ENCODE data around the gene KCNJ11.

The KCNJ11 gene

DNA sequence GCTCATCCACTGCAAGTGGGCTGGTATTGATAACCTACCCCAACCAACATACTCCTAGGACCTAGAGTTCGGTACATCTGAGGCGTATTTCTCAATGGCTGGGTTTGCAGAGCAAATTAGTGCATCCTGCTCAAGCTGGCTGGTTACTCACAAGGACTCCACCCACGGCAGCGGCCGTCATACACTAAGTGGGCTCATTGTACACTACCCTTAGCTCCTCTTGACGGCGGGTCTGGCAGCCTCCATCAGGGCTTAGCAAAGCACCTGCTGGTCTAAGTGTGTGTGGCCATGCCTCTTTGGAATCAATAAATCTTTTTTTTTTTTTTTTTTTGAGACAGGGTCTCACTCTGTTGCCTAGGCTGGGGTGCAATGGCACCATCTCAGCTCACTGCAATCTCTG lies 20.2 kb upstream of the KCNJ11 start:
- no peak for DNase-seq (ENCODE audit: low read depth in 2 of 2)

GRCh38 chr11:17408026-17408425 lies 19.6 kb upstream of the KCNJ11 start:
- no peak for DNase-seq (ENCODE audit: low read depth in 2 of 2)

DNA sequence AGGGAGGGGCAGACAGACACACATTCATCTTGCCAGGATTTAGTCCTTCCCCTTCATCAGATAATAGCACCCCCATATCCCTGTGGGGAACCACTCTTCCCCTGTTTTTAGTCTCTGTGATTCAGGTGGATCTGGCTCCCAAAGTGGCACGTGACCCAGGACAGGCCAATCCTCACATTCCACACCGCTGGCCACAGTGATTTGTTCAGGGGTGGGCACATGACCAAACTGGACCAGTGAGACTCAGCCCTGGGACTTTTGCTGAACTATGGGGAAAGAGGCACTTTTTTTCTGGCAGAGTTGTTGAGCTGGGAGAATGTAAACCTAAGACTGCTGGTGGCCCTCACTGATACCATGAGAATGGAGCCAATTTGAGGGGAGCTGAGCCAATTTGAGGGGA lies 19.1 kb upstream of the KCNJ11 start:
- DNase-seq (ENCODE audit: low read depth in 2 of 2), result no peak

GRCh38 chr11:17406818-17407149 lies 18.3 kb upstream of the KCNJ11 start:
- no peak for DNase-seq (ENCODE audit: low read depth in 2 of 2)

DNA sequence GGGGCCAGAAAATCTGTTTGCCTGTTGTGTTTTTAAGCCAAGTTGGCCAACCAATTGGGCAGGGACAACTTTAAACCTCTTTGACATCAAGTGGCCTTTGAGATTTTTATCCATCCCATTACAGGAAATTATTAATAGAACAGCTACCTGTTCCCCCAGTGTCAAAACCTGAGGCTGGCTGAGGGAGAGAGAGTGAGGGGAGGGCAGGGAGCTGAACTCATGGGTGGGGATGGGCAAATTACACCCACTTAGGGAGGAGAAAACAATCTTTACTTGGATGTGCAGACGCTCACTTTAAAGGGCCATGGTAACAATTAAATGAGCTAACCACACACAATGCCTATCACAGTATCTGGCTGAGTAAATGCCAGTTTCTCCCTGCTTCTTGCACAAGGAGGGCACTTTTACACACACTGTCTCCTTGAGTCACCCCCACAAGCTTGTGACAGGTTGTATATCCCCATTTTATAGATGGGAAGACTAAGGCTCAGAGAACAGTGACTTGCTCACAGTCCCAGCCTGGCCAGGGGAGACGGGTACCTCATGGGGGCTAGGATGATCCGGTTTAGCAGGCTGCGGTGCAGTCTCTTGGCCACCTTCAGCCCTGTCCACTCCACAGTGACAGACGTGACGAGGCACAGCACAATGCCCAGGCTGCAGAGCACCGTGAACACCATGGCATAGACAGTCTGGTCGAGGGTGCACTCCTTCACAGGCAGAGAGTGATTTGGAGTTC lies 17.8 kb upstream of the KCNJ11 start:
- no peak for DNase-seq (ENCODE audit: low read depth in 2 of 2)

GRCh38 chr11:17405232-17406005 lies 17.0 kb upstream of the KCNJ11 start:
- DNase-seq (ENCODE audit: low read depth in 2 of 2), result no peak

GRCh38 chr11:17403980-17404759 lies 15.7 kb upstream of the KCNJ11 start:
- DNase-seq (ENCODE audit: low read depth in 2 of 2), result no peak

DNA sequence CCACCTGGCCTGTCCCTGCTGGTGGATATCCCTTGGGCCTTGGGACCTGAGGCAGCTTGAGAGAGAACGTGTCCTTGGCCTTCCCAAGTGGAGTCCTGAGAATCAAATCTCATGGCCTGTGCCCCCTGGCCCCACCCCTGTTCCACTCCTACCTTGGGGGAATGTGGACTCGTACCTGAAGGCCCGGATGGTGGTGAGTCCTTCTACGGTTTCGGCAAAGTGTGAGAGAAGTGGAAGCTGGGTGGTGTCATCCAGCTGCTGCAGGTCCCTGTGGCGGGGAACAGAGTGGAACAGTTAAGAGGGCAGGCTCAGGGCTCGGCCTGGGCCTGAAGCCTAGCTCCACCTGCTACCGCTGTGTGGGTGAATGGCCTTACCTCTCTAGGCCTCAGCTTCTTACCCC lies 14.0 kb upstream of the KCNJ11 start:
- no peak for DNase-seq (ENCODE audit: low read depth in 2 of 2)

DNA sequence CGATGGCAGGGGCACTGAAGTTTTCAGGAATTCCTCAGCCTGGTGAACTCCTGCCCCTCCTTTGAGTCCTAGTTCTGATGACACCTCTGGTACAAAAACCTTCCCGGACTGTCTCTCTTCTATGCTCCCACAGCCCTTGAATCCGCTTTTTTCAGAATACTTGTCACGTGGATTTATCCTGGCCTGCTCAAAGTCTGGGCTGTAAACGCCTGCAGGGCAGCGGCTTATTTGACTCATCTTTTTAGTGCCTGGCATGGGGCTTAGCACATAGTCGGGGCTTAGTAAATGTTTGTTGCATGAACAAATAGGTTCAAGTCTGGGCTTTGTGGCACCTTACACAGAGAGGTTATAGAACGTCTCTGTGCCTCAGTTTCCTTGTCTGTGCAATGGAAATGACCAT lies 13.4 kb upstream of the KCNJ11 start:
- DNase-seq (ENCODE audit: low read depth in 2 of 2), result no peak

DNA sequence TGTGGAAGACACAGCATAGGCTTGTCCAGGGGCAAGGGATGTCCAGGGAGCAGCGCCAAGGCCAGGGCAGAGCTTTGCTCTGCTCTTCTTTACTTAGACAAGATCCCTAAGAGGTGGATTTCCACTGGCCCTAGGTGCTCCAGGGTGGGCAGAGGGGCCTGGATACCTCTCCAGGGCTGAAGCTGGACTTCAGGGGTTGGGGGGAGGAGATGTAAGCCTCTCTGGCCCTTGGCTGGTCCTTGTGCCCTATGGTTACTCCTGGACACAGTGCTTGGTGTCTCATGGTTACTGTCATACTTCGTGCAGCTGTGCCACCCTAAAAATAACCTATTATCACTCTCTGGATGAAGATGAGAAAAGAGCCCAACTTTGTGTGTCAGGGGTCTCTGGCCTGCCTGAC lies 12.9 kb upstream of the KCNJ11 start:
- no peak for DNase-seq (ENCODE audit: low read depth in 2 of 2)

- DNase-seq (ENCODE audit: low read depth in 2 of 2), result no peak
These were observed 11.8 kb upstream of the KCNJ11 start for GRCh38 chr11:17400048-17400775.

DNA sequence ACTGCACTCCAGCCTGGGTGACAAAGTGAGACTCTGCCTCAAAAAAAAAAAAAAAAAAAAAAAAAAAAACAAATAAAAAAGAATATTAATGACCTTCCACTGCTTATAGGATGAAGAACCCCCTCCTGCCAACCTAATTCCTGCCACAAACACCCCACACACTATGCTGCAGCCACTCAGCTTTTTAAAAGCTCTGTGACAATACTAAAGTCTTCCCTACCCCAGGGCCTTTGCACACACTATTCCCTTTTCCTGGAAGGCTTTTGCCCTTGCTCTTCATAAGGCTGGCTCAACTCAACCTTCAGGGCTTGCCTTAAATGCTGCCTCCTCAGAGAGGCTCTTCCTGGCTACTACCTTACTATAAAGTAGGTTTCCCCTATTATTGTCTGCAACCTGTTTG lies 10.8 kb upstream of the KCNJ11 start:
- no peak for DNase-seq (ENCODE audit: low read depth in 2 of 2)

DNA sequence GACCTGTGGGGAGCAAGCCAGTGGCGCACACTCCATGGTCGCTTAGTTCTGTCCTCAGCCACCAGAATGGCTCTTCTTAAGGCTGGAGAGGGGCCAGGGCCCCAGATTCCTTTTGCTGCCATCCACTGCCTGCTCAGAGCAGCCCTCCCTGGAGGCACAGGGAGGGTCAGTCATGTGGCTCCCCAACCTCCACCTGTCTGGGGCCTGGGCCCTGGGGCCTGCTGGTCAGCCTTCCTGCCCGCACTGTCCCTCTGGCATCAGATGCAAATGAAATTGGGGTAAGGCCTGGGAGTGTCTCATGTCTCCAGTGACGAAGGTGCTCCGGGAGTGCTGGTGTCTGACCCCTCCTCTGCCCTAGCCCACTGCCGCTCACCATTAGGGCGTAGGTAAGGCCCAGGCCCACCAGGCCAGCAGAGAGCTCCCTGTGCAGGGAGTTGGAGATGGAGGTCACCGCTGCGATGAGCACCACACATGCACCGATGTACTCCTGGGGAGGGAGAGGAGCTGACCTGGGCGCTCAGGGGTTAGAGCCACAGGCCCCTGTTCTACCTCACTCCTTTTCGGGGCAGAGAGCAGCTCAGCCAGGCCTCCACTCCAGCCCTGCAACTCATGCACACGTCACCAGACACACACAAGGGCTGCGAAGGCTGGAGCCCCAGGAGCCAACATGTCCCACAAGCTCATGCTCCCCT lies 9.0 kb upstream of the KCNJ11 start:
- no peak for DNase-seq (ENCODE audit: low read depth in 2 of 2)

DNA sequence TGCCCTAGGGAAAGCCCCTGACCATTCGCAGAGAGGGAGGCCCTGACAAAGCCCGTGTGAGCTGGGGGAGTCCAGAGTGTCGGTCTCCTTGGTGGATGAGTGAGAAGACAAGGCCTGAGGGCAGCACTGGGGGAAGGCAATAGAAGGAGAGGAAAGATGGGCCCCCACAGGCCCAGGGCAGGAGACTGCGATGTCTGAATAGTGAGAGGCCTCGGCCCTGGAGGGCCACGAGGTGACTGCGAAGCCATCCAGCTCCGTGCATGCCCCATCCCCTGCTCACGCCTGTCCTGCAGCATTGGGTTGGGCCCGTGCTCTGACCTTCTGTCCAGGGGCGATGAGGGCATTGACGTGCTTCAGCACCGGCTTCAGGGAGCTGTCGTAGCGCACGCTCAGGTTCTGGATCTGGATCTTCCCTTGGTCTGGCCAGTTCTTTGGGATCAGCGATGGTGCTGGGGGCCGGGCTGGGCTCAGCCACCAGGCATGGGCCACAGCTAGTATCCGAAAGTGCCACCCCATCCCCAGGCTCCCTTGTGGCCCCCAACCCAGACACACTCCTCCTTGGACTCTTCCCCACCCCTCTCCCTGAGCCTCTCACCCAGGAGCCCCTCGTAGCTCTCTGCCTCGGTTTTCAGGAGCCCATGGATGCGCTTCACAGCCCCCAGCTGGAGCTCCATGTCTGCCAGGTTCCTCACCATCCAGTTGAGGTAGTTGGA lies 8.3 kb upstream of the KCNJ11 start:
- no peak for DNase-seq (ENCODE audit: low read depth in 2 of 2)

DNA sequence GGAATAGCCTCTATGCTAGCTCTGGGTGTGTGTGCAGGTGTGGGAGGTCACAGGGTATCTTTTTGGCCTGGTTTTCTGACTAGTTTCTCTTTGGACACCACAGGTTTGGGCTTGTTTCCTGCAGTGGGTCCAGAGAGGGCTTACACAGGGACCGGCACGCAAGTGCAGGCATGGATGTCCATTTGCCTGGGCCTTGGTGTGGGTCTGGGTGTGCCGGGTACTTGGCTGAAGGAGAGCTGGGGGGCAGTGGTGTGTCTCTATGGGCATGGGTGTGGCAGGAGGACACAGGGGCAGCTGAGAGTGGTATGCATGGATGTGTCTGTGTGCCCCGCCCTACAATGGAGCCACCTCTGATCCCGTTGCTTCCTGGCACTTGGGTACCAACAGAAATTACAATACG lies 7.5 kb upstream of the KCNJ11 start:
- DNase-seq (ENCODE audit: low read depth in 2 of 2), result no peak

DNA sequence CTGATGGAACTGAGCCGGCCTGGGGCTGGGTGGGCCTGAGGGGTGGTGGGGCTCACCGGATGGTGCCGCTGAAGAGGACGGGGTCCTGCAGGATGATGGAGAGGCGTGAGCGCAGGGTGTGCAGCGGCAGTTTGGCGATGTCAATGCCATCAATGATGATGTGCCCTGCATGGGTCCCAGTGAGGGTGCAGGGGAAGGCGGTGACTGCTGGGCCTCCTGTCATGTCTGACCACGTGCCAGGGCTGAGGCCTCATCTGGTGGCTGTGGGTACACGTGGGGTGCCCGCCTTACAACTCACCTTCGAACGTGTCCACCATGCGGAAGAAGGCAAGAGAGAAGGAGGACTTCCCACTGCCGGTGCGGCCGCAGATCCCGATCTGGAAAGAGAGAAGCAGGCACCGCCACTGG lies 7.1 kb upstream of the KCNJ11 start:
- DNase-seq (ENCODE audit: low read depth in 2 of 2), result no peak

DNA sequence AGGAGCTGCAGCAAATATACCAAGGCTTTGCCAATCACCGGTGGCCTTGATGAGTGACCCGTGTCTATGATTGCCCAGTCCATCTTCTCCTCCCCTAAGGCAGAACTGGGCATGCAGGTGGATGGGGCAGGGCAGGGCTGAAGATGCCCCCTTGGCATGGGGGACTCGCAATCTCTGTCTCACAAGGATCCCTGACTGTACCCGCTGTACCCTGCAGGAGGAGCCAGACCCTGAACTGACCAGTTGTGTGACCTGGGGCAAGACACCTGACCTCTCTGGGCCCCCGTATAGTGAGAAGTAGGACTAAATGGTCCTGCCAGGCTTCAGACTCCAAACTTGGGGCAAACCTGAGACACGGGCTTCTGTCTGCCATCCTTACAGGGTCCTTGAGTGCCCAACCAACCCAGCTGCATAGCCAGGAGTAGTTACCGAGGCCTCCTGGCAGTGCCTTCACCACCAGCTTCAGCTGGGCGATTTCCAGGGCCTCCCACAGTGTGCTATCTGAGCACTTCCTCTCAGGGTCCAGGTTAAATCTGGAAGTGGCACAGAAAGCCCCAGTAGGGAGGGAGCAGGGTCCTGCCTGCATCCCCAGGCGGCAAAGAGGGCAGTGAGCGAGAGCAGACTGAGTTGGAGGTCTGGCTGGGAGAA lies 6.4 kb upstream of the KCNJ11 start:
- DNase-seq (ENCODE audit: low read depth in 2 of 2), result no peak

DNA sequence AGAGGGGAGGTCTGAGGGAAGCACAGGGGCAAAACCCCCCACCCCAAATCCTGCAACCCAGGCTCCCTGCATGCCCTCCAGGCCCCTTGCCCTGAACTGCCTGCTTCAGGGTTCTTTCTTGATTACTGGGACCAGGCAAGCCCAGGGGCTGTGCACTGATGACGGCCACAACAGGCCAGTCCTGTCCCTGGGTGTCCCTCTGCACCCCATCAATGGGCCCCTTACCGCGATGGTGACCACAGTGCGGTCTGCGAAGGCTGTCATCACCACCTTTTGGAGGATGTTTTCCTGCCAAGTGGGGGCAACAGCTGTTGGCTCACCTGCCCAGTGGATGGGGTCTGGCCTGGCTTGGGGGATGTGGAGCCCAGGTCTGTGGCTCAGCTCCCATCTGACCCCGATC lies 5.0 kb upstream of the KCNJ11 start:
- no peak for DNase-seq (ENCODE audit: low read depth in 2 of 2)

GRCh38 chr11:17392872-17393271 lies 4.4 kb upstream of the KCNJ11 start:
- no peak for DNase-seq (ENCODE audit: low read depth in 2 of 2)
